GM21515 (cell line): ENCODE results near the gene DUOX2.
"Not testable (repeated sequence)": the region's sequence is repeated elsewhere in the genome, so short reads cannot be mapped to it uniquely, and the experiment has no call there.

Source experiments
- ATAC-seq: cut with Tn5 transposase; IDR thresholded peaks from one replicate; pipeline ENCODE4 v1.9.1; 2021; ENCODE audit not compliant: unreplicated experiment

Gene DUOX2

DNA sequence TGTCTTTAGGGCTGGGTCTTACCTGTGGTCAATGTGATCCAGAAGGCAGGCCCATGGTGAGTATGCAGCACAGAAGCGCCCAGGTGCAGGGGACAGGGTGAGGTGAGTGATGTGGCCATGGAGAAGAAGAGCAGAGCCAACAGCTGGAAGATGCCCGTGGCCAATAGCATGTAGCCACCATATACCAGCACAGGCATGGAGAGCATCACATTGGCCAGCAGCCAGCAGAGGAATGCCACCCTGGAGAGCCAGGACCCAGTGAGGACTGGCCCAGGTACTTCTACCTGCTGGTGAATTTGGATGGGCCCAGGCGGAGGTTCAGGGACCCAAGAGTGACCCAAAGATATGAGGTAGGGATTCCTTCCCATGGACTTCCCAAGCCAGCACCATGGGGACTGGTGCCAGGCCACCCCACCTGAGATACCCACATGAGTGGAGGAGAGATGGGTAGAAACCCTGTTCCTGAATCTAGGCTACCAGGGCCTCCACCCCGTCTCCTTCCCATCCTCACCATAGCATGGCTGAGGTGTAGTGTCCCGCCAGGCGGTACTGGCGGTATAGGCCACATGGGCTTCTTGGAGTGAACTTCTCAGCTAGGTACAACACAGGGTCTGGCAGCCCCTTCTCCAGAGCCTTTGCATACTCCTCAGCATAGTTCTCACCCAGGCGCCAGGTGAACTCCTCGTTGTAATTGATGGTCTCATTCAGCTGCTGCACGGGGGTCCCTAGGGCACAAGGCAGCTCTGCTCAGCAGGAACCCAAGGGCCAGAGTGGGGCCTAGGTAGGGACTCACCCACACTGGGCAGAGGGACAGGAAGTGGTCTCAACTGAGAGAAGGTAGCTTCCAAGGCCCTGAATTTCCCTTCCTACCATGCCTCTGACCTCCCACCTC is 6.4 kb upstream of the DUOX2 start:
- no peak for ATAC-seq

GRCh38 chr15:45118996-45119395 is 5.0 kb upstream of the DUOX2 start:
- no peak for ATAC-seq

DNA sequence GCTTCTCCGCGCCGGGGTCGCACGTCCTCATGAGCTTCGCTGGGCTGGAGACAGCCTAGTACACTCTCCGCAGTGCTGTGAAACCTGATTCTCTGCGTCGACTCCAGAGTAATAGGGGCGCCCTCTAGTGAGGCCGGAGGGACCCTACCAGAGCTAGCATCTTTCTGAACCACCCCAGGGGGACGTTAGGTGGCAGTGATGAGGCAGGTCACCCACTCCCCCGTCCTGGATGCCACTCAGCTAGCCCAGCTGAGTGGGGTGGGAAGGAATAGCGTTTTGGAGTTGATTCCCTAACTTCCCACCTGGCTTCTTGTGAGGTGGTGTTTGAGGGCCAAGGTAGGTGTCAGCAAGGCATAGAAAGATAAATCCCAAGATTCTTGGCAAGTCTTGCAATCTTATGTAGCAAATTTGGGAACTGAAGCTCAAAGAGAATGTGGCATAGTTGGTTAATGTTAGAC is 4.2 kb upstream of the DUOX2 start:
- ATAC-seq = peak; percentile 95

DNA sequence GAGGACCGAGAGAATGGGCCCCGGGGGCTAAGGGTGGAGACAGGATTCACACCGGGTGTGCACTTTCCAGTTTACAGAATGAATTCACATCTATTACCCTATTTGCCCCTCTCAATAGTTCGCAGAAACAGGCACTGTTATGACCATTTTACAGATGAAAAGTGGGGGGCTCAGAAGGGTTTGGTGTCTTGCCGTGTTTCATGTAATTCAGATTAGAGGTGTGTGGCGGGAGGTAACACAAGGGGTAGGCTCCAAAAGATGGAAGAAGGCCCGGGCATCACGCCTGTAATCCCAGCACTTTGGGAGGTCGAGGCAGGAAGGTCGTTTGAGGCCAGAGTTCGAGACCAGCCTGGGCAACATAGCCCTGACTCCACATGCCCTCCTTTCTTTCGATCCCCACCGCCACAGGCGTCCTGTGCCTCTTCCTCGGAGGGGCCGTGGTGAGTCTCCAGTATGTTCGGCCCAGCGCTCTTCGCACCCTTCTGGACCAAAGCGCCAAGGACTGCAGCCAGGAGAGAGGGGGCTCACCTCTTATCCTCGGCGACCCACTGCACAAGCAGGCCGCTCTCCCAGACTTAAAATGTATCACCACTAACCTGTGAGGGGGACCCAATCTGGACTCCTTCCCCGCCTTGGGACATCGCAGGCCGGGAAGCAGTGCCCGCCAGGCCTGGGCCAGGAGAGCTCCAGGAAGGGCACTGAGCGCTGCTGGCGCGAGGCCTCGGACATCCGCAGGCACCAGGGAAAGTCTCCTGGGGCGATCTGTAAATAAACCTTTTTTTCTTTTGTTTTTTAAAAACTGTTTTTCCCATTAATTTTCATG is 3.5 kb upstream of the DUOX2 start:
- ATAC-seq = no peak

GRCh38 chr15:45116482-45117307 is 2.7 kb upstream of the DUOX2 start:
- ATAC-seq = no peak

DNA sequence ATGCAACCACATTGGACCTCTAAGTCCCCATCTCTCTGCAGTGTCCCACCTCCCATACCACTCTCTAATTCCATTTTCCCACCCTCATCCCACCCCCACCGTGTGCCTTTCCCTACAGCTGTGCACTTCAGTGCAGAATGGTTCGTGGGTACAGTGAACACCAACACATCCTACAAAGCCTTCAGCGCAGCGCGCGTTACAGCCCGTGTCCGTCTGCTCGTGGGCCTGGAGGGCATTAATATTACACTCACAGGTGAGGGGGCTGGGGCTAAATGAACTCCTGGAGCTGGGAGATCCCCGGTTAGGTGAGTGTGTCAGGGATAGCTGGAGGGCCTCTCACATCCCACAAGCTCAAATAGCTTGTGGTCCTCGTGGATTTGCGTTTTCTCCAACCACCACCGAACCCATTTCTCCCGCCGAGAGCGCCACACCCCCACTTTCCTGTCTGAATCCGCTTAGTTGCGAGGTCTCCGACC is 2.1 kb upstream of the DUOX2 start:
- no peak for ATAC-seq

DNA sequence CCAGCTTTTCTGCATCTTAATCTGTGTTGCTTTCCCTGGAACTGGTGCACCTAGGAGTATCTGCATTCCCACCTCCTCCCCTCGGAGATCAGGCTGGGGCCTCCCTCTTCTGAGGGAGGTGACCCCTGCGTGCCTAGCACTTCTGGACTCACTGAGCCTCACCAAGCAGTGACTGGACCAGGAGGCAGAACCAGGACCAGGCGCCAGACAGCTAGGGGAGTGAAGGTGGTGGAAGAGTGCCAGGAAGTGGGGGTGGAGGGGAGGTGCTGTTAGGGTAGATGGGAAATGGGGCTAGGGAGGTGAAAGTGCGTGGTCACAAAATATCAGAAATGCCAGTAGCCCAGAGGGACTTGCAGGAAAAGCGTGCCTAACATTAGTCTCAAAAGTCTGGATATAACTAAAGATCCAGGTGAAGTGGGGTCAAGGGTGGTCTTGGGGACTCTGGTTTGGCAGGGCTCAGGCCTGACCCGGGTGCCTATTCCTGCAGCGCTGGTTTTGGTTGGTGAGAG is 1.4 kb upstream of the DUOX2 start:
- ATAC-seq = no peak

- no peak for ATAC-seq
Observed at GRCh38 chr15:45114751-45115085, 746 bp upstream of the DUOX2 start.

DNA sequence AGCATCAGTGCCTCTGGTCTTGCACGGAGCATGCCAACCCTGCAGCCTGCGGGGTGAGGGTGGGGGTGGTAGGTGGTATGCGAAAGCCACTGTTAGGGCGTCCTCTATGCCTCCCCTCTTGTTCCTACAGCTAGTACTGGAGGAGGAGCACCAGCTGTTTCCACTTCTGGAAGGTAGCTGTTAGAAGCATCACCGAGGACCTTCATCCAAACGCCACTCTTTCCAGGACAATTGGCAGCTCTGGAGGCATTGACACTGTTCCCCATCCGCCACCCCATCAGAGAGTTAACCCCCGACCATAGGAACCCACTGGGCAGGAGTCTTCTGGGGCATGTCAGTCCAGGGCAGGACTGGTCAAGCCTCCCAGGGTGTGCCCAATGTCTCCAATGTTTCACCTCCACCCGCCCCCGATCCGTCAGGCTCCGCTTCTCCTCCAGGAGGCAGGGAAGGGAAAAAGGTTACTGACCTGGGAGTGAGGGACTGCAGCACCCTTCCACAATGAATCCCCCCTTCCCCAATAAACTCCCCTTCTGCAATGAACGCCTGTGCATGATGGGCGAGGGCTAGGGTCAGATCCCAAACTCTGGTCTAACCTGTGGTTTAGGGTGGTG is 487 bp downstream of the DUOX2 start:
- no peak for ATAC-seq

GRCh38 chr15:45112591-45113379 is 1.2 kb downstream of the DUOX2 start:
- ATAC-seq = no peak

DNA sequence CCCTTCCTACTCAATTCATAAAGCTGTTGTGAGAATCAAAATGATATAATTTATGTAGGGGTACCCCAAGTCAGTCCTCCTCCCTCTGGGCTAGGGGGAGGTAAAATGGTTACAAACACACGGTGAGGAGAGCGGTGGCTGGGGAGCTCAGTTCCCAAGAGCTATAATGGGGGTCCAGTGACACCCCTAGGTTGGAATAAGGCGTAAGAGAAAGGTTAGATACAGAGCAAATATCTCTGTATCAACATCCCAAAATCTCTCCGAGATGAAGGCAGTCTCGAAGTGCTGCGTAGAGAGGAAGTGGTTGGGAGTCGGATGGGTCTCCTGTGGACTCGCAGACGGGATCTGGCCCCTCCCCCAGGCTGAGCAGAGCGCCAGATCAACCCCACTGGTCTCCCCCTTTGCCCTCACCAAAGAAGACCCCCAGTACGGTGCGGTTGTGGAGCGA is 1.8 kb downstream of the DUOX2 start:
- ATAC-seq = no peak

GRCh38 chr15:45111390-45112142 is 2.4 kb downstream of the DUOX2 start:
- no peak for ATAC-seq

DNA sequence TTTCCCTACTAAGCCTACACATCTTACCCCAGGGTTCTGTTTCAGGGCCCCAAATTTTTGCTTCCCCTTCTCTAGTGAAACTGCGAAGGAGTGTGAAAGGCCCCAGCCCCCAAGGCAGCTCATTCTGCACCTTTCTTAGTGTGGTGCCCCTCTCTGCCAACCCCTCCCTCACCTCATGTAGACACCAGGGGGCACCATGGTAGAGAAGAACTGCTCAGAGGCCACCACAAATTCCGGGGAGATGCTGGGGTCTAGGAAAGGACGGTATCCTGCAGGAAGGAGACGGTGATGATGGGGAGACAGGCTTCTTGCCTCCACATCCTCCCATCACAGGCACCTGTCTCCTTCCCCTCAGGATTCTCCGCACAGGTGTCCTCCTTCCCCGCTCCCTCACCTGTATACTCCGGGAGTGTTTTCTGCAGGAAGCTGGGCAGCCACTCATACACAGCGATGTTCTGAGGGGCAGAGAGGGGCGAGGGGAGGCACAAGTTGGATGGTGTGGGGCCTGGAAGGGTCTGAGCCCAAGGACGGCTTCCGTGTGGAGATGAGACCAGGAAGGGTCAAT is 3.6 kb downstream of the DUOX2 start:
- no peak for ATAC-seq

GRCh38 chr15:45107941-45108630 is 5.9 kb downstream of the DUOX2 start:
- no peak for ATAC-seq

GRCh38 chr15:45106002-45106790 is 7.8 kb downstream of the DUOX2 start:
- ATAC-seq = no peak

DNA sequence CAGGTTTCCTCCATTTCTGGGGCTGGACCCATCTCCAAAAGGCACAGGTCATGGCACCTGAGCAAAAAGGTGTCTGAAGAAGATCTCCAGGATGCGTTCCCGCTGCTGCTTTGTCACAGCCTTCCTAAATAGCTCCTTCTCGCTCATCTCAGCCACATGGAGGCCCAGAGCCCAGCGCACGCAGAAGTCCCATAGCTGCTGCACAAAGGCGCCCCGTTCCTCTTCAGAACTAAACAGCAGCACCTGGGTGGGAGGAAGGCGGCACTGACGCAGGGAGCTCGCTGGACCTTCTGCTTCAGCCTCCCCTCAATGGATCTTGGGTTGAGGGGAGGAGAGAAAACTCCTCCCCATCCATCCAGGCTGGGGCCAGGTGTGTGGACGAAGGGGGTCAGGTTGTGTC is 8.4 kb downstream of the DUOX2 start:
- ATAC-seq = no peak

DNA sequence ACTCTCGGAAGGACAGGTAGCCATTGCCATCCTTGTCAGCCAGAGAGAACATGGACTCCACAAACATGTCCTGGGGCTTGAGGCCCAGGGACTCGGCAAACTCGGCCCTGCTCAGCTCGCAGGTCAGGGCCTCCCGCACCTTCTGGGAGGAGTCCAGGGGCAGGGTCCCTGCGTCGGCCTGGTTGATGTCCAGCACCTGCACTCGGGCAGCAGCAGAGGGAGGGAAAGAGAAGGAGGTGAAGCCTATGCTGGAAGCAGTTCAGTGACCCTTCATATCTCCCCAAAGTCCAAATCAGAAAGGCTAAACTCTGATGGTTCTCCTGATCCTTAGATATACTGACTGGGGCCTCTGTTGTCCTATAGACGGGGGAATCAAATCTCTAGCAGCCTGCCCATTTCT is 9.8 kb downstream of the DUOX2 start:
- ATAC-seq = not testable (repeated sequence)
